HAP-1 (cell line): Measurements from ENCODE around the gene CD82.

Experiments
- DNase-seq, 2 experiments: peaks; one replicate each; pipeline ENCODE4 v3.0.0-alpha.2; 2016 to 2020; ENCODE audit warnings: low spot score in 2 of 2
- H3K27me3 ChIP-seq: fragments of 250-450 bp; sonication (Bioruptor Pico); 2 replicates; pipeline ENCODE4 v1.5.1; 2020; ENCODE audit warnings: low read depth, mild to moderate bottlenecking, moderate library complexity
- H3K36me3 ChIP-seq: fragments of 250-450 bp; sonication (Bioruptor Pico); replicated peaks from 2 replicates; pipeline ENCODE4 v1.5.1; 2020; ENCODE audit warnings: mild to moderate bottlenecking
- H3K4me1 ChIP-seq: fragments of 250-450 bp; sonication (Bioruptor Pico); 2 replicates; pipeline ENCODE4 v1.5.1; 2020; ENCODE audit warnings: mild to moderate bottlenecking
- H3K4me3 ChIP-seq: fragments of 250-450 bp; sonication (Bioruptor Pico); 2 replicates; pipeline ENCODE4 v1.5.1; 2020; ENCODE audit warnings: mild to moderate bottlenecking, moderate library complexity
- H3K9me3 ChIP-seq: fragments of 250-450 bp; sonication (Bioruptor Pico); 2 replicates; pipeline ENCODE4 v1.5.1; 2020; ENCODE audit warnings: mild to moderate bottlenecking, moderate library complexity
- in situ Hi-C: fragments of 300-500 bp; cut with MboI; formaldehyde crosslinking; loops from 3 replicates; pipeline ENCODE4 v1.14.3; 2020; ENCODE audit warnings: low sequenced_read_pairs, inconsistent platforms, mixed read lengths

CD82 gene

DNA sequence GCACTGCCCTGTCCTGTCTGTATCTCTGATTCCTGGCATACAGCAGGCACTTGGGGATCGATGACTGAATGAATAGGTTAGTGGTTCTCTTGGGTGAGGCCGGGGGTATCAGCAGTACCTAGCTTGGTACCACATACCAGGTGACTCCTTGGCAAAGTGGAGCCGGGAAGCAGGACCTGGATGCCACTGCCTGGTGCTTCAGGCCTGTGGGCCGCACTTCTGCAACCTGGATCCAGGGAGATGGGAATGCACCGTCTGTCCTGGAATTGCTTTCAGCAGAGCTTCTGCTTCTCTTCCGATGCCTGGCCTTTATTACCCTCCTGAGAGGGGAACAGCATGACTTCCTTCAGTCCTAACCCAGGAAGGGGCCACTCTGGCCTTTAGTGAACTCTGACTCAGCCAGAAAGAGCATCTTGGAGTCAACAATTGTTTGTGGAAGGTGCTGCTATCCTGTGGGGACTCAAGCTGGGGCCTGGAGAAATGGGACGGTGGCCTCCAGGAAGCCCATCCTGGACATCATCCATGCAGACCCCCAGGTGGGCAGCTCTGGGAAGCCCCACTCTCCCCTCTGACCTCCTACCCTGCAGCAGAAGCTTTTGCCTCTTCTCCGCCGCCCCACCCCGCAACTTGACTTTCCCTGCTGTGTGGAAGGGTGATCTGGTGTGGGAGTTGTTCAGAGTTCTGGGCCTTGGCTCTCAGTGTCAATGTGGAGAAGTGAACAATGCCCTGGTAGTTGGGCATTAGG, 5.1 kb downstream of the CD82 start:
- peaks cover 2% of the 10 kb centered on the region for H3K4me1 ChIP-seq
- DNase-seq: no peak
- H3K4me3 ChIP-seq: no peak overlapping the region
- no peaks in the 10 kb centered on the region for H3K9me3 ChIP-seq
- H3K27me3 ChIP-seq: no peaks in the 10 kb centered on the region
- in situ Hi-C loops: no loop called here
- no peaks in the 10 kb centered on the region for H3K36me3 ChIP-seq

DNA sequence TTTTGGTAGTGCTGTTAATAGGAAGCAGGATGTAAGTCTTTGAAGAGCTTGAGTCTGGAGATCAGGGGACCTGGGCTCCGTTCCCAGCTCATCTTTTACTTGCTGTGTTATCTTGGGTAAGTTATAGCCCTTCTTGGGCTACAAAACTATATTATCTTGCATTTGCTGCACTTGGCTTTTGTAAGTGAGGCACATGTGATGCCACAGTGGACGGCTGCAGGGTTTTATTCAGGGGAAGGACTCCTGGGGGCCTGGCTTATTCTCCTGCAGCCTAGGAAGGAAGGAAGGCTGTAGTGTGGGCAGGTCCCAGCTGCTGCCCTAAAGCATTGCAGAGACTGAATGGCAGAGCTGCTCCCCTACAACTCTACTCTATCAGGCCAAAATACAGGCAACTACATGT, 6.4 kb downstream of the CD82 start:
- H3K4me1 ChIP-seq: no peaks in the 10 kb centered on the region
- H3K9me3 ChIP-seq: no peaks in the 10 kb centered on the region
- H3K27me3 ChIP-seq: no peaks in the 10 kb centered on the region
- H3K36me3 ChIP-seq: no peaks in the 10 kb centered on the region
- H3K4me3 ChIP-seq: no peak overlapping the region
- no peak for DNase-seq
- in situ Hi-C loops: no loop called here

DNA sequence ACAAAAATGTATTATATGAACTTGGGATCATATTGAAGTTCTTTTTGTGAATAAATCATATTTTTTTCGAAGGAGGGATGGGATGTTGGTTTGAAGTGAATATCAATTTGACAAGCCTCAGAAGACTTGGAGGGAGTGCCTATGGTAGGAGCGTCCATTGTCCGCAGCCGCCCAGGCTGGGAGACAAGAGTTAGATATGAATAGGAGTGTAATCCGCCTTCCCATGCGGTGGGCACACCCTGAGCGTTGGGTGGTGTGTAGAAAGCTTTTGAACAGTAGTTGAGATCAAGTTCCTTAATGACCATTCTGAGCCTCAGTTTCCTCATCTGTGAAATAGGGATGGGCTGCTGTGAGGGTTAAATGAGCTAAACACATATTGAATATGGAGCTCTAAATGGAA, 7.0 kb downstream of the CD82 start:
- in situ Hi-C loops: no loop called here
- Histone ChIP-seq H3K9me3 (no peaks in the 10 kb centered on the region), H3K4me1 (no peaks in the 10 kb centered on the region), H3K27me3 (no peaks in the 10 kb centered on the region), H3K4me3 (no peak overlapping the region), H3K36me3 (no peaks in the 10 kb centered on the region)
- no peak for DNase-seq

DNA sequence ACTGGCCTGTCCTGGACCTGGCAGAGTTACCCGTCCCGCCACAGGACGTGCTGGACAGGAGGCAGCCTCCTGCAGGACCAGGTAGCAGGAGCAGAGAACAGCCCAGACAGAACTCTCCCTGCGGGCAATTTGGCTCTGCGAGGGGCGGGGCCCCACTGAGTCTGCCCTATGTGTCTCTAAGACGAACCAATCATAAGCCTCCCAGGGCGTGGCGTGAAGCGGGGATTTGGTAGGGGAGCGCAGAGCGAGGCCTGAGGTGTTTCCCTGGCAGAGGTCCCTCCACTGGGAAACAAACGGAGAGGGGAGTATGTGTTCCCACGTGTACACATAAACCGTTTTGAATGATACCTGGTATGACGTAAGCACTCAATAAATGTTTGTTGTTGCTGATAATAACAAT, 7.4 kb downstream of the CD82 start:
- H3K36me3 ChIP-seq: no peaks in the 10 kb centered on the region
- DNase-seq: no peak
- no peak overlapping the region for H3K4me3 ChIP-seq
- in situ Hi-C loops: no loop called here
- H3K4me1 ChIP-seq: no peaks in the 10 kb centered on the region
- H3K27me3 ChIP-seq: no peaks in the 10 kb centered on the region
- H3K9me3 ChIP-seq: no peaks in the 10 kb centered on the region

DNA sequence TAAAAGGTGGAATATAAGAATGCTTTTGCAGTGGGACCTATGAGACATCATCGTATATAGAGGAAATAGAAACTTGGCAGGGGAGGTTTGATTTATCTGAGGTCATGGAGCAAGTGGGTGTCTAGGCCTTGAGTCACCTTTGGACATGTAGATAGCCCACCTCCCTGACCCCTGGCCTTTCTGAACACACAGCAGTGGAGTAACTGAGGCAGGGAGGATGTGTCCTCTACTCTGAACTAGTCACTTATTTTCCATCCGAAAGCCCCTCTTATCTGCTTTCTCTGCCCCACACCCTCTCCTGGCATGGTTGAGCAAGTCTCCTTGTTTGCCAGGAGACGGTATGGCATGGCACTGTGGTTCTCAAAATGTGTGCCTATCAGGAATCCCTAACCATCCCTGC, 7.9 kb downstream of the CD82 start:
- in situ Hi-C loops: no loop called here
- no peak for DNase-seq
- no peak overlapping the region for H3K4me3 ChIP-seq
- H3K9me3 ChIP-seq: no peaks in the 10 kb centered on the region
- H3K36me3 ChIP-seq: no peaks in the 10 kb centered on the region
- no peaks in the 10 kb centered on the region for H3K4me1 ChIP-seq
- no peaks in the 10 kb centered on the region for H3K27me3 ChIP-seq

DNA sequence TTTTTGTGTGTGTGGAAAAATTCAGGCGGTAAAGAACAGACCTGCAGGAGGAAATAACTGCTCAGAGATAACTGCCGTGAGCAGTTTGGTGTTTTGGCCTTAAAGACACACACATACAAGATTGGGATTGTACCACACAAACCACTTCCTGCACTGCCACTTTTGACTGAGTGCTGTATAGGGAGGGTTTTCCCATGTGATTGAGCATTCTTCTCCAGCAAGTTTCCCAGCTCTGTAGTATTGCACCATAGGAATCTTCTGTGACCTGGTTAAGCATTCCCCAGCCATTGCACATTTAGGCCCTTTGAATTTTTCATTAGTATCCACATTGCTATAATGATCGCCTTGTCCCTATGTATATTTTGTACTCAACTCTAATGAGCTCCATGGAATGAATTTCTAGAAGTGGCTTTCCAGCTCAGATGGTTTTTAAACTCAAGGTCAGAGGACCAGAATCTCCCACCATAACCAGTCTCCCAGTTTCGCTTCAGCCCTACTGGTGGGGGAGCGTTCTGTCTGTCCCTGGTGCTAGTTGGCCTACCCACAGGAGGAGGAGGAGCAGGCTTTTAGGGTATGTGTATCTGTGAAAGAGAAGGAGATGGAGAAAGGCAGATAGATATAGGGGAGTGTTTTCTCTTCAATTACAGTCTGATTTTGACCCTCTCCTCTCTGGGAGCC, 9.3 kb downstream of the CD82 start:
- in situ Hi-C loops: no loop called here
- no peak for DNase-seq
- H3K36me3 ChIP-seq: no peaks in the 10 kb centered on the region

DNA sequence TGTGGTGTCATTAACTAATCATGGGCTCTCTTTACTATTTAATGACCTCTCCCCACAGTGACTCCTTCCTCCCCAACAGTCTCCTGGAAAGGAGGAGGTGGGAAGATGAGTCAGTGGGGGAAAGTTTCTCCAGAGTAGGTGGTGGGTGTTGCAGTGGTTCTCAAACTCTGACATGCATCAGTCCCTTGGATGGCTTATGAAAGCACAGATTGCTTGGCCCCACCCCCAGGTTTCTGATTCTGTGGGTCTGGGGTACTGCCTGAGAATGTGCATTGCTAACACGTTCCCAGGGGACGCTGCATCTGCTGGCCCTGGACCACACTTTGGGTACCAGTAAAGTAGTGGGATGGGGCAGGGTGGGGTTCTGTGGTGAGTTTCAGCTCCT, 9.8 kb downstream of the CD82 start:
- no peaks in the 10 kb centered on the region for H3K36me3 ChIP-seq
- in situ Hi-C loops: no loop called here
- H3K4me1 ChIP-seq: no peaks in the 10 kb centered on the region
- no peak for DNase-seq
- no peak overlapping the region for H3K4me3 ChIP-seq
- H3K9me3 ChIP-seq: no peaks in the 10 kb centered on the region
- no peaks in the 10 kb centered on the region for H3K27me3 ChIP-seq

More for the DNA sequence above, 9.3 kb downstream of the CD82 start:
- no peaks in the 10 kb centered on the region for H3K27me3 ChIP-seq
- H3K4me1 ChIP-seq: no peaks in the 10 kb centered on the region
- H3K4me3 ChIP-seq: no peak overlapping the region
- H3K9me3 ChIP-seq: no peaks in the 10 kb centered on the region

DNA sequence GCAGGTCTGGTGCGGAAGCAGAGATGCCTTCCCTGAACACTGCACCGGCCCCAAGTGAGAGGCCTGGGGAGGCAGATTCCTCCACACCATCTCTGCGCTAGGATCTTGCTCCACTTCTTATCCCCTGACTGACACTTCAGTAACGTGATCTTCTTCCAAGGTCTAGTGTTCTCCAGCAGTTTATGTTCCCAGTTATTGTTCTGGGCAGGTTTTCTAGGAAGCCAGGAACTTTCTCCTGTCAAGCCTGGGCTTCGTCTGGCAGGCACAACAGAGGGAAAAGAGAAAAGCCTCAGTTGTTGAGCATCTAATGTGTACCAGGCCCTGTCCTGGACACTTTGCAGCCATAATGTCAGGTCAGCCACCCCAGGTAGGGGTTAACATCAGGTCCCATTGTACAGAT, 10.5 kb downstream of the CD82 start:
- Histone ChIP-seq H3K9me3 (no peaks in the 10 kb centered on the region), H3K36me3 (no peaks in the 10 kb centered on the region), H3K27me3 (no peaks in the 10 kb centered on the region), H3K4me3 (no peak overlapping the region), H3K4me1 (no peaks in the 10 kb centered on the region)
- in situ Hi-C loops: no loop called here
- DNase-seq: no peak

DNA sequence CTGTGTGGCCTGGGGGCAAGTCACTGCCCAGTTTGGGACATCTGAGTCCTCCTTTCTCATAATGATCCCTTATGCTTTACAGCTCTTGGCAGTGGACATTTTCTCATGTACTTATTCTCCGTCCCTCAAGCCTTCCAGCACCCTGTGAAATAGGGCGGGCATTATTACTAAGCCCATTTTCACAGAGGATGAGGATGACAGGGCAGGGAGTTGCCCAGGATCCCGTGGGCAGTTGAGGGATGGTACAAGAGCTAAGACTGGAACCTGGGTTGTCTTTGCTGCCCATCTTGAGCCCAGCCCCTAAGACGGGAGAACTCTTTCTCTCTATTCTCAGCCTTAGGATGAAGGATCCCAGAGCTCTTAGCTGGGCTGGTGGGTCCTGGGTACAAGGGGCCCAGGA, 11.2 kb downstream of the CD82 start:
- in situ Hi-C loops: no loop called here
- Histone ChIP-seq H3K36me3 (no peaks in the 10 kb centered on the region), H3K4me1 (no peaks in the 10 kb centered on the region), H3K4me3 (no peak overlapping the region), H3K27me3 (no peaks in the 10 kb centered on the region), H3K9me3 (no peaks in the 10 kb centered on the region)
- DNase-seq: no peak

DNA sequence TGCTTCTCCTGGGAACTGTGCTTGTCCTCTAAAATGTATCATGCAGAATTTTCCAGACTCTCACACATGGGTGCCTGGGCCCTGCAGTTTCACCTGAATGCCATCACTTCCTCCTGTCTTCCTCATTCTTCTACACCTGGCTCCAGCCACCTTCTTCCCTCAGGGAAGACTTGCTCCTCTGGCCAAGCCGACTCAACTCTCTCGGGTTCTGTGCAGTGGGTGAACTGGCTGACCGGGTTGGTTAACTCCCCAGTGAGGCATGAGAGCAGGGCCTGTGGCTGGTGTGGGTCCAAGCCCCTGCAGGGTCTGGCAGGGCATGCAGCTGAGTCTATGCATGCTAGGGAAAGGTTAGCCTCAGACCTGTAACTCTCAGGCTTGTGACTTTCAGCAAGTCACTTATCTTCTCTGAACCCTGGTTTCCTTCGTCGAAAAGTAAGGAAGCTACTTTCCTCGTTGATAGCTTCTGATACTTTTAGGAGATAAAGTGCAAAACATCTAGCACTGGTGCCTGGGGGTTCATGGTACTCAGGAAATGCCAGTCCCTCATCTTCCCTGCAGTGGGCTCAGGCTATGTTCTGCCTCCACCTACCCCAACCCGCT, 11.9 kb downstream of the CD82 start:
- H3K27me3 ChIP-seq: no peaks in the 10 kb centered on the region
- H3K9me3 ChIP-seq: no peaks in the 10 kb centered on the region
- H3K36me3 ChIP-seq: no peaks in the 10 kb centered on the region
- no peaks in the 10 kb centered on the region for H3K4me1 ChIP-seq
- no peak overlapping the region for H3K4me3 ChIP-seq
- in situ Hi-C loops: no loop called here
- no peak for DNase-seq

DNA sequence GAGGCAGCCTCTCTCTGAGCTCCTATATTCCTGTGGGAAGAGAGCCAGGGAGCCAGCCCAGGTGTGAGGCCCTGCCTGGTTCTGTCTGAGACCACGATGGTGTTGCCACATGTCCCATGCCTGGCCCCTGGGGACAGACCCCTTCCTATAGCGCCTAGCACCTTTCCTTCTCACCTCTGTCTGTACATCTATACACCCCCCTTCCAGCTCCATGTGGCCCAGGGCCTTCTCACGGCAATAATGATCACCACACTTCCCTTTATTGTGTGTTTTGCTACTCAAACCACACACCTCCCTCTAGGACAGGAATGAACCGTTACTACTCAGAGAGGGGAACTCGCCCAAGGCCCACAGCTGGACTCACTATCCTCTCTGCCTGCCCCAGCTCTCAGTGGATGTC, 12.8 kb downstream of the CD82 start:
- H3K4me3 ChIP-seq: no peak overlapping the region
- no peak for DNase-seq
- in situ Hi-C loops: no loop called here
- no peaks in the 10 kb centered on the region for H3K9me3 ChIP-seq
- H3K4me1 ChIP-seq: no peaks in the 10 kb centered on the region
- H3K36me3 ChIP-seq: no peaks in the 10 kb centered on the region
- no peaks in the 10 kb centered on the region for H3K27me3 ChIP-seq

DNA sequence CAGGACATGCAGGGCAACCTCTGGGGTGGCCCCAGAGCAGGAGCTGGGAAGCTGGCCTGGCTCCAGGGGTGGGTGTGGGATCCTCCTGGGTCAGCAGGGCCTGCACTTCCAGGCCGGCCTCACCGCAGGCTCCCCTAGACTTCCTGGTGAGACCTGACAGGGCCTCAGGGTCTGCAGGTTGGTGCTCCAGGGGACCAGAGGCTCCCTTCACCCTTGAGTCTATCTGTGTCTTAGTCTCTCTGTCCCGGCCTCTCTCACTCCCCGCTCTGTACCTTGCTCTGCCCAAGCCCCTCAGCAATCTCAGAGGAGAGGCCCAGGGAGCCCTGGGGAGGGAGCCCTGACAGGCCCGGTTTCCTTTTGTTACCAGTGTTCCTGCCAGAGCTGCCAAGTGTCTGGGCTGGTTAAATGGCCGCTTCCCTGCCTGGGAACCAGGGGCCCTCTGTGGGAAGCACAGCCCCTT, 13.9 kb downstream of the CD82 start:
- no peaks in the 10 kb centered on the region for H3K36me3 ChIP-seq
- no peaks in the 10 kb centered on the region for H3K27me3 ChIP-seq
- no peak overlapping the region for H3K4me3 ChIP-seq
- DNase-seq: no peak
- in situ Hi-C loops: no loop called here
- no peaks in the 10 kb centered on the region for H3K9me3 ChIP-seq
- no peaks in the 10 kb centered on the region for H3K4me1 ChIP-seq

DNA sequence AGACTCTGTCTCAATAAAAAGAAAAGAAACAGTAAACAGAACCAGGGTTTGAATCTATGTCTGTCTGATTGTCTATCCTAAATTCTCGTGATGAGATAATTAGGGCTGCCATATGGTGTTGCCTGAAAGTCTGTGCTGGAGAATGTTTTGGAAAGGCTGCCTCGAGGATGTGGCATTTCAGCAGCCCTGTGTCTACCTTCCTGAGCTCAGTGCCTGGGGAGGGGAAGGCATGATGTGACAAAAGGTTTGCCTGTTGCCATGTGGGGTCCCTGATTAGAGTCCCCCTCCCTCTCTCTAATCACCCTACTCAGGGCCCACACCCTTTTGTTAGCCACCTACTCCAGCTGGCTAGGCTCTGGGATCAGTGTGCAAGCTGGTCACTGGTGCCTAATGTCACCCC, 15.2 kb downstream of the CD82 start:
- no peak for DNase-seq
- Histone ChIP-seq H3K36me3 (no peaks in the 10 kb centered on the region), H3K9me3 (no peaks in the 10 kb centered on the region), H3K4me3 (no peak overlapping the region), H3K27me3 (no peaks in the 10 kb centered on the region), H3K4me1 (no peaks in the 10 kb centered on the region)
- in situ Hi-C loops: no loop called here

DNA sequence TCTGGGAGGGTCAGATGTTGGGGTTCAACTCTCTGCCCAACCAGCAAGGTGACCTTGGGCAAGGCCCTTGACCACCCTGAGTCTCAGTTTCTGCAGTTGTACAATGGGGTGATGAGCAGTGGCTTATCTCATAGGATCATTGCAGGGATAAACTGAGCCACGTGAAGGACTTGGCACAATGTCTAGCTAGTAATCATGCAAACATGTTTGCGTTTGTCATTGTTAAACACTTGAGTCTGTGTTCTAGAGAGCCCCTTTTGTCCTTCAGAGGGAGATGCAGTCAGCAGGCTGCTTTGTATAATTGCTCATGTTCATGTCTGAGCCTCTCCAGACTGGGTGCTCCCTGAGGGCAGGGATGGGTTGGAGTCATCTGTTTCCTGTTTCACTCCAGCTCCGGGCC, 15.8 kb downstream of the CD82 start:
- H3K4me1 ChIP-seq: no peaks in the 10 kb centered on the region
- H3K27me3 ChIP-seq: no peaks in the 10 kb centered on the region
- H3K36me3 ChIP-seq: no peaks in the 10 kb centered on the region
- in situ Hi-C loops: no loop called here
- DNase-seq: no peak
- no peaks in the 10 kb centered on the region for H3K9me3 ChIP-seq
- H3K4me3 ChIP-seq: no peak overlapping the region
